Measurements from ENCODE around the gene EXOC3L1. TPM values are rescaled to one million over a fixed set of nuclear protein-coding genes. Genes with fewer than 3 reads are reported as not detected.

EXOC3L1 gene
- total and polyA plus RNA-seq, 2 of the 4 experiments (the other 2 are of a cell fraction), result not detected

DNA sequence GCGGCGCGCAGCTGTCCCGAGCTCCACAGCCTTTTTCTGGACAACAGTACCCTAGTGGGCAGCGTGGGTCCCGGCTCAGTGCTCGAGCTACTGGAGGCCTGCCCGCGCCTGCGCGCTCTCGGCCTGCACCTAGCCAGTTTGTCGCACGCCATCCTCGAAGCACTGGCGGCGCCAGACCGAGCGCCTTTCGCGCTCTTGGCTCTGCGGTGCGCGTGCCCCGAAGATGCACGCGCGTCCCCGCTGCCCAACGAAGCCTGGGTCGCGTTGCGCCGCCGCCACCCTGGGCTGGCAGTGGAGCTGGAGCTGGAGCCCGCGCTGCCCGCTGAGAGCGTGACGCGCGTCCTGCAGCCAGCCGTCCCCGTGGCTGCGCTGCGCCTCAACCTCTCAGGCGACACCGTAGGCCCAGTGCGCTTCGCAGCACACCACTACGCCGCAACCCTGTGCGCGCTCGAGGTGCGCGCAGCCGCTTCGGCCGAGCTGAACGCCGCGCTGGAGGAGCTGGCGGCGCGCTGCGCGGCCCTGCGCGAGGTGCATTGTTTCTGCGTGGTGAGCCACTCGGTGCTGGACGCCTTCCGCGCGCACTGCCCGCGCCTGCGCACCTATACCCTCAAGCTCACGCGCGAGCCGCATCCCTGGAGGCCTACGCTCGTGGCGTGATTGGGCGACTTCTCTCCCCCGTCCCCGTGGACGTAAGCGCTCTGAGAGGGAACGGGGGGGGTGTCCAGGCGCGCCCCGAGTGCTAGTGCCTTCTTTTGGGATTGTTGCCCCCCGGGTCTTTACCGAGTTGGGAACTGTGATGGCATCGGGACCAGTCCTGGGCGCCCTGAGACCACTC, 26.6 kb downstream of the EXOC3L1 start (continued):
- TF ChIP-seq SMC3 (IDR thresholded peaks at IDR 0.05; ENCODE audit: low read depth, low read length), result no peak
- TF ChIP-seq POLR2A (IDR thresholded peaks at IDR 0.05; ENCODE audit: low read depth, low read length), result no peak
- TF ChIP-seq RFX5 (IDR thresholded peaks at IDR 0.05; ENCODE audit: low read depth, low read length), result no peak

DNA sequence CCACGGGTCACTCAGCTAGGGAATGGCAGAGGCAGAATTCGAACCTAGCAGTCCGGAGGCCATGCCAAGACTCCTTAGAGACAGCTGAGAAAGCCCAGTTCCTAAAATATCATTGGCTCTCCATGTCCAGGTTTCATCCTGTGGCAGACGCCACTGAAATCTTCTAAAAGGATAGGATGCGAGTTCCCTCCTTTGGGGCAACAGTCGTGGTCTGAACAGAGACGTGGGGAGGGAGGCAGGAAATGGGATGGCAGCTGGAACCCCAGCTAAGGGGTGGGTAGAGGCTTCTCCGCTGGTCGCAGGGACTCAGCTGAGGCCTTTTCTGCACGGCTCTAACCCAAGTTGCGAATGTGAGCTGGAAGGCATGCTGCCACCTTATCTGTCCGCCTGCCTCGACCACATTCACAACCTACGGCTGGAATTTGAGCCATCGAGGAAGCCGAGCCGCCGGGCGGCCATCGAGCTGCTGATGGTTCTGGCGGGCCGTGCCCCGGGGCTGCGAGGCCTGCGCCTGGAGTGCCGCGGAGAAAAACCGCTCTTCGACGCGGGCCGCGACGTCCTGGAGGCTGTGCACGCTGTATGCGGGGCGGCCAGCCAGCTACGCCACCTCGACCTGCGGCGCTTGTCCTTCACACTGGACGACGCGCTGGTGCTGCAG, 27.3 kb downstream of the EXOC3L1 start:
- Histone ChIP-seq H3K4me2 (ENCODE audit: low read depth, low read length) (no peak overlapping the region), H3K4ac (ENCODE audit: low read depth, low read length) (no peak overlapping the region), H2BK15ac (ENCODE audit: low read depth, low read length) (no peak overlapping the region), H3K9ac (ENCODE audit: low read depth, low read length) (no peak overlapping the region), H2AFZ (replicated peaks; ENCODE audit: low read length, poor library complexity) (peak overlapping the region; percentile 83), H2AK5ac (ENCODE audit: low read depth, low read length) (no peak overlapping the region), H3K36me3 (ENCODE audit: control insufficient read depth, insufficient read depth, low read length) (peaks cover 3% of the 10 kb centered on the region; the same call in 1 of the 2 replicates), H3K27me3 (ENCODE audit: control insufficient read depth, insufficient read depth, low read length) (peaks cover 24% of the 10 kb centered on the region; the same call in 1 of the 2 replicates), H4K20me1 (ENCODE audit: insufficient read depth, low read length) (0 out of 2 replicates have a peak, but pooled peaks cover 5% of the 10 kb centered on the region), H3K23ac (ENCODE audit: low read depth, low read length) (no peak overlapping the region), H2BK120ac (ENCODE audit: low read depth, low read length) (no peak overlapping the region), H2AK9ac (replicated peaks; ENCODE audit: low read depth, low read length, poor library complexity) (no peak overlapping the region), H3K79me1 (ENCODE audit: low read depth in 1 of 2, low read length in 2 of 2) (peaks cover 10 to 25% of the 10 kb centered on the region in 2 experiments; a peak in 2 of 4 replicates), H4K8ac (ENCODE audit: low read depth in 2 of 2, low read length in 2 of 2) (no peak overlapping the region), H3K56ac (ENCODE audit: extremely low read depth, insufficient read depth, low read length) (no peak overlapping the region), H3K9me1 (ENCODE audit: insufficient read depth, low read length) (peaks cover 5% of the 10 kb centered on the region; the same call in 1 of the 2 replicates), H4K91ac (ENCODE audit: insufficient read depth, low read depth, low read length) (no peak overlapping the region), H4K5ac (ENCODE audit: low read depth, low read length) (no peak overlapping the region), H3K18ac (ENCODE audit: low read depth, low read length) (no peak overlapping the region), H2BK20ac (ENCODE audit: low read depth, low read length) (no peak overlapping the region), H3K4me3 (ENCODE audit: insufficient read depth, low read depth, low read length) (no peak overlapping the region), H2BK5ac (ENCODE audit: low read depth, low read length, poor library complexity, severe bottlenecking) (no peak overlapping the region), H3K4me1 (ENCODE audit: control insufficient read depth, insufficient read depth, low read length) (peaks cover 18% of the 10 kb centered on the region; the same call in 1 of the 2 replicates), H3K9me3 (ENCODE audit: control insufficient read depth, insufficient read depth, low read length) (no peaks in the 10 kb centered on the region), H3K14ac (replicated peaks; ENCODE audit: low read depth, low read length) (no peak overlapping the region), H3K27ac (ENCODE audit: insufficient read depth, low read length) (no peak overlapping the region)
- in situ Hi-C loops (cut with MboI; ENCODE audit: low sequenced_read_pairs), result no loop called here
- dilution Hi-C loops (cut with HindIII; ENCODE audit: low sequenced_read_pairs, unreplicated experiment), result no loop called here
- CTCF ChIA-PET, result no interaction called here
- POLR2A ChIA-PET (ENCODE audit: unreplicated experiment), result no interaction called here
- BruUV-seq (replicated peaks), result no TSS peak
- intact Hi-C loops (cut with micrococcal nuclease), result no loop called here
- DNase-seq (no peak), ATAC-seq (ENCODE audit: low read depth) (no peak)
- TF ChIP-seq RFX5 (IDR thresholded peaks at IDR 0.05; ENCODE audit: low read depth, low read length) (peak; percentile 91), SMC3 (IDR thresholded peaks at IDR 0.05; ENCODE audit: low read depth, low read length) (no peak), CEBPB (IDR thresholded peaks at IDR 0.05; ENCODE audit: low read depth, low read length) (no peak), BHLHE40 (IDR thresholded peaks at IDR 0.05; ENCODE audit: low read depth, low read length) (no peak), RAD21 (IDR thresholded peaks at IDR 0.05; ENCODE audit: low read length) (no peak)
- TF ChIP-seq, protein P1, sequence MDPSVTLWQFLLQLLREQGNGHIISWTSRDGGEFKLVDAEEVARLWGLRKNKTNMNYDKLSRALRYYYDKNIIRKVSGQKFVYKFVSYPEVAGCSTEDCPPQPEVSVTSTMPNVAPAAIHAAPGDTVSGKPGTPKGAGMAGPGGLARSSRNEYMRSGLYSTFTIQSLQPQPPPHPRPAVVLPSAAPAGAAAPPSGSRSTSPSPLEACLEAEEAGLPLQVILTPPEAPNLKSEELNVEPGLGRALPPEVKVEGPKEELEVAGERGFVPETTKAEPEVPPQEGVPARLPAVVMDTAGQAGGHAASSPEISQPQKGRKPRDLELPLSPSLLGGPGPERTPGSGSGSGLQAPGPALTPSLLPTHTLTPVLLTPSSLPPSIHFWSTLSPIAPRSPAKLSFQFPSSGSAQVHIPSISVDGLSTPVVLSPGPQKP (IDR thresholded peaks at IDR 0.05; ENCODE audit: borderline replicate concordance, low read depth, low read length), result no peak
- 59% methylated on average over 24 of the region's 44 CpGs; no CpG with 5 or more reads in 1 of the 2 experiments for WGBS, 2 experiments (ENCODE audit: extremely low coverage in 2 of 2, insufficient read length in 1 of 2)
